Uterus (tissue), 4 donors: Measurements from ENCODE around the gene MTSS2. TPM values are rescaled to one million over a fixed set of nuclear protein-coding genes. Genes with fewer than 3 reads are reported as not detected.

Source experiments
- DNase-seq, 2 donors: peaks; one replicate each; pipeline ENCODE4 v3.0.0-alpha.2; 2019 to 2020
- H3K27ac ChIP-seq, 2 donors: fragments of 200-600 bp; sonication (generic); 1 replicate in 1 of 2; 2 replicates in 1 of 2; pipeline ENCODE4 v1.5.1; 2016 to 2018
- H3K27me3 ChIP-seq, 2 donors: fragments of 200-600 bp; sonication (generic); one replicate each; pipeline ENCODE4 v1.5.1; 2018 to 2019; ENCODE audit warnings: control low read depth in 1 of 2
- H3K36me3 ChIP-seq, 2 donors: fragments of 200-600 bp; sonication (generic); one replicate each; pipeline ENCODE4 v1.5.1; 2019; ENCODE audit warnings: control low read depth in 1 of 2
- H3K4me1 ChIP-seq, 2 donors: fragments of 200-600 bp; sonication (generic); one replicate each; pipeline ENCODE4 v1.5.1; 2018 to 2019; ENCODE audit warnings: control low read depth in 1 of 2
- H3K4me3 ChIP-seq, 2 donors: fragments of 200-600 bp; sonication (generic); 1 replicate in 1 of 2; 2 replicates in 1 of 2; pipeline ENCODE4 v1.5.1; 2018 to 2019; ENCODE audit warnings: mild to moderate bottlenecking in 1 of 2
- H3K9me3 ChIP-seq, 2 donors: fragments of 200-600 bp; sonication (generic); one replicate each; pipeline ENCODE4 v1.5.1; 2019; ENCODE audit warnings: control low read depth in 1 of 2
- CTCF ChIP-seq, 4 experiments: fragments of 200-600 bp in 2 of 4; fragments of 450-650 bp in 2 of 4; sonication (generic) in 2 of 4; IDR thresholded peaks; one replicate each; pipeline ENCODE4 v1.5.1; 2016 to 2019; ENCODE audit warnings: antibody characterized with exemption in 4 of 4, mild to moderate bottlenecking in 2 of 4, moderate library complexity in 1 of 4
- POLR2A ChIP-seq, 2 donors: fragments of 450-650 bp; IDR thresholded peaks; one replicate each; pipeline ENCODE4 v1.6.1; 2016; ENCODE audit warnings: antibody characterized with exemption in 2 of 2, mild to moderate bottlenecking in 1 of 2, moderate library complexity in 1 of 2
- intact Hi-C: fragments of 100-400 bp; cut with DNase I; formaldehyde crosslinking; loops from one replicate; pipeline ENCODE4 v1.15.1; 2023; ENCODE audit warnings: low total_unique reads
- total RNA-seq, 4 donors: library from RNA; depleted of rRNA in 3 of 4; stranded (reverse); fragments of >200 nt in 3 of 4; gene quantifications; one replicate each; pipeline versions ENCODE4 v1.1.0 to v1.2.4, GENCODE V29; 2014 to 2023
- donor health status: DM: yes; HTN: yes; CAD: no.

Gene MTSS2
- total RNA-seq, 4 donors from 2014 or later = 11.2 to 142 (median 18.2) TPM

GRCh38 chr16:70682239-70683145, 3.4 kb downstream of the MTSS2 start:
- Histone ChIP-seq H3K4me3 (no peak overlapping the region), H3K4me1 (peaks cover 21 to 39% of the 10 kb centered on the region in 2 donors), H3K9me3 (no peaks in the 10 kb centered on the region), H3K27me3 (no peaks in the 10 kb centered on the region), H3K27ac (peak overlapping the region; percentile 85 to 97), H3K36me3 (no peaks in the 10 kb centered on the region)
- intact Hi-C loops = no loop called here
- no peak for TF ChIP-seq POLR2A (IDR thresholded peaks at IDR 0.05)
- TF ChIP-seq CTCF (IDR thresholded peaks at IDR 0.05) = no peak
- no peak for DNase-seq

- DNase-seq = no peak
- Histone ChIP-seq H3K4me1 (peaks cover 21 to 37% of the 10 kb centered on the region in 2 donors), H3K36me3 (no peaks in the 10 kb centered on the region), H3K27ac (peak overlapping the region; percentile 85 to 97), H3K27me3 (no peaks in the 10 kb centered on the region), H3K9me3 (no peaks in the 10 kb centered on the region), H3K4me3 (no peak overlapping the region)
- TF ChIP-seq POLR2A (IDR thresholded peaks at IDR 0.05) = no peak
- TF ChIP-seq CTCF (IDR thresholded peaks at IDR 0.05) = no peak
- intact Hi-C loops = loop anchor here (2.0 kb wide), 1 partner anchor 89 kb away; no protein-coding TSS in a partner anchor
Measured at GRCh38 chr16:70681382-70682238, 4.2 kb downstream of the MTSS2 start.

- TF ChIP-seq POLR2A (IDR thresholded peaks at IDR 0.05) (no peak), CTCF (IDR thresholded peaks at IDR 0.05) (no peak)
- Histone ChIP-seq H3K36me3 (no peaks in the 10 kb centered on the region), H3K27me3 (no peaks in the 10 kb centered on the region), H3K27ac (peak overlapping the region; percentile 85 to 97), H3K4me1 (peaks cover 21 to 37% of the 10 kb centered on the region in 2 donors), H3K4me3 (no peak overlapping the region), H3K9me3 (no peaks in the 10 kb centered on the region)
- peak in 1 of 2 donors; percentile 17 for DNase-seq
- intact Hi-C loops = loop anchor here (2.0 kb wide), 1 partner anchor 90 kb away; no protein-coding TSS in a partner anchor
Measured at GRCh38 chr16:70680495-70681381, 5.1 kb downstream of the MTSS2 start.

- H3K36me3 ChIP-seq = no peaks in the 10 kb centered on the region
- H3K9me3 ChIP-seq = no peaks in the 10 kb centered on the region
- H3K27ac ChIP-seq = peak overlapping the region; percentile 85 to 97
Measured at GRCh38 chr16:70679671-70680494, 6.0 kb downstream of the MTSS2 start.

More at GRCh38 chr16:70679671-70680494, 6.0 kb downstream of the MTSS2 start:
- Histone ChIP-seq H3K4me1 (peaks cover 21 to 37% of the 10 kb centered on the region in 2 donors), H3K4me3 (no peak overlapping the region), H3K27me3 (no peaks in the 10 kb centered on the region)
- TF ChIP-seq CTCF (IDR thresholded peaks at IDR 0.05) = peak; percentile 49 to 94 (median 86)
- TF ChIP-seq POLR2A (IDR thresholded peaks at IDR 0.05) = no peak
- DNase-seq = peak in 1 of 2 donors; percentile 53
- intact Hi-C loops = loop anchor here (2.0 kb wide), 1 partner anchor 91 kb away; no protein-coding TSS in a partner anchor
